ENCODE data around the gene ZNF827.

Gene ZNF827

GRCh38 chr4:145824463-145824862 is 114.2 kb downstream of the ZNF827 start:
- no peak for DNase-seq

GRCh38 chr4:145823743-145824142 is 114.9 kb downstream of the ZNF827 start:
- no peak for DNase-seq

GRCh38 chr4:145822581-145822980 is 116.0 kb downstream of the ZNF827 start:
- no peak for DNase-seq

GRCh38 chr4:145822181-145822580 is 116.4 kb downstream of the ZNF827 start:
- no peak for DNase-seq

GRCh38 chr4:145821766-145822165 is 116.9 kb downstream of the ZNF827 start:
- no peak for DNase-seq

GRCh38 chr4:145820407-145820806 is 118.2 kb downstream of the ZNF827 start:
- no peak for DNase-seq

GRCh38 chr4:145819853-145820181 is 118.8 kb downstream of the ZNF827 start:
- peak; percentile 40 for DNase-seq

- DNase-seq, result no peak
Observed at GRCh38 chr4:145819101-145819852, 119.3 kb downstream of the ZNF827 start.

- no peak for DNase-seq
Observed at GRCh38 chr4:145818011-145818410, 120.6 kb downstream of the ZNF827 start.

GRCh38 chr4:145816091-145816490 is 122.5 kb downstream of the ZNF827 start:
- DNase-seq, result no peak

GRCh38 chr4:145815626-145816025 is 123.0 kb downstream of the ZNF827 start:
- DNase-seq, result no peak

- no peak for DNase-seq
Observed at GRCh38 chr4:145815027-145815612, 123.5 kb downstream of the ZNF827 start.

GRCh38 chr4:145814246-145814645 is 124.4 kb downstream of the ZNF827 start:
- no peak for DNase-seq

GRCh38 chr4:145812919-145813318 is 125.7 kb downstream of the ZNF827 start:
- no peak for DNase-seq

GRCh38 chr4:145808848-145809512 is 129.6 kb downstream of the ZNF827 start:
- no peak for DNase-seq

- DNase-seq, result no peak
Observed at GRCh38 chr4:145808021-145808650, 130.5 kb downstream of the ZNF827 start.

GRCh38 chr4:145805490-145805889 is 133.1 kb downstream of the ZNF827 start:
- no peak for DNase-seq

- no peak for DNase-seq
Observed at GRCh38 chr4:145804116-145804515, 134.5 kb downstream of the ZNF827 start.

GRCh38 chr4:145799223-145799622 is 139.4 kb downstream of the ZNF827 start:
- DNase-seq, result no peak

GRCh38 chr4:145797278-145797677 is 141.3 kb downstream of the ZNF827 start:
- no peak for DNase-seq

GRCh38 chr4:145796346-145796745 is 142.3 kb downstream of the ZNF827 start:
- no peak for DNase-seq

- DNase-seq, result no peak
Observed at GRCh38 chr4:145795521-145795920, 143.1 kb downstream of the ZNF827 start.

GRCh38 chr4:145792429-145792828 is 146.2 kb downstream of the ZNF827 start:
- no peak for DNase-seq

GRCh38 chr4:145791988-145792387 is 146.6 kb downstream of the ZNF827 start:
- DNase-seq, result no peak
